Measurements from ENCODE around the gene LUZP2. TPM values are rescaled to one million over a fixed set of nuclear protein-coding genes. Genes with fewer than 3 reads are reported as not detected.

LUZP2 gene
- polyA plus RNA-seq, 1 donor (not counting 4 experiments of a cell fraction or from before 2014, with no cell fraction given), result 0.08 TPM

GRCh38 chr11:24925091-24925490 is 428.2 kb downstream of the LUZP2 start:
- no peak overlapping the region for H2AFZ ChIP-seq (ENCODE audit: control insufficient read depth, low read length)
- no peaks in the 10 kb centered on the region for H4K20me1 ChIP-seq (ENCODE audit: control insufficient read depth, extremely low read depth, insufficient read depth, low read length)
- no peak overlapping the region for H3K4me2 ChIP-seq (ENCODE audit: control insufficient read depth, extremely low read depth, insufficient read depth, low read depth, low read length)
- FAIRE-seq (no peak), DNase-seq (ENCODE audit: low read depth, low spot score) (no peak)
- H3K9ac ChIP-seq (ENCODE audit: control insufficient read depth, extremely low read depth, insufficient read depth, low read length), result no peak overlapping the region
- H3K4me3 ChIP-seq (ENCODE audit: control insufficient read depth in 2 of 3, extremely low read depth in 1 of 3, insufficient read depth in 2 of 3, low read depth in 1 of 3, low read length in 3 of 3), result no peak overlapping the region
- H3K9me3 ChIP-seq (ENCODE audit: control insufficient read depth, low read depth, low read length), result no peaks in the 10 kb centered on the region
- H3K79me2 ChIP-seq (ENCODE audit: control insufficient read depth, insufficient read depth, low read length), result no peaks in the 10 kb centered on the region
- H3K27me3 ChIP-seq (ENCODE audit: control insufficient read depth, extremely low read depth, insufficient read depth, low read length), result no peaks in the 10 kb centered on the region
- no peaks in the 10 kb centered on the region for H3K36me3 ChIP-seq (ENCODE audit: control insufficient read depth in 2 of 2, extremely low read depth in 1 of 2, insufficient read depth in 2 of 2, low read length in 2 of 2)
- dilution Hi-C loops (cut with MboI; ENCODE audit: extremely low pct_ligation_motif_present, low sequenced_read_pairs), result no loop called here
- H3K27ac ChIP-seq (ENCODE audit: control insufficient read depth, insufficient read depth, low read length), result no peak overlapping the region
- no peak for TF ChIP-seq EZH2 (IDR thresholded peaks at IDR 0.05; ENCODE audit: low read length)
- no peak for TF ChIP-seq CTCF (optimal IDR thresholded peaks at IDR 0.05 in 1 of 3, IDR thresholded peaks at IDR 0.05 in 1 of 3, conservative IDR thresholded peaks at IDR 0.05 in 1 of 3; ENCODE audit: extremely low read depth in 1 of 3, insufficient read depth in 2 of 3, low read length in 3 of 3)
- H3K4me1 ChIP-seq (ENCODE audit: control insufficient read depth, extremely low read depth, insufficient read depth, low read length), result no peaks in the 10 kb centered on the region
- no peaks in the 10 kb centered on the region for H3K9me1 ChIP-seq (ENCODE audit: control insufficient read depth, extremely low read depth, insufficient read depth, low read length)

GRCh38 chr11:24932110-24933000 is 435.5 kb downstream of the LUZP2 start:
- FAIRE-seq, result no peak
- no peaks in the 10 kb centered on the region for H3K9me1 ChIP-seq (ENCODE audit: control insufficient read depth, extremely low read depth, insufficient read depth, low read length)
- DNase-seq (ENCODE audit: low read depth, low spot score), result no peak
- H2AFZ ChIP-seq (ENCODE audit: control insufficient read depth, low read length), result no peak overlapping the region
- no peak overlapping the region for H3K9ac ChIP-seq (ENCODE audit: control insufficient read depth, extremely low read depth, insufficient read depth, low read length)
- dilution Hi-C loops (cut with MboI; ENCODE audit: extremely low pct_ligation_motif_present, low sequenced_read_pairs), result no loop called here
- H3K79me2 ChIP-seq (ENCODE audit: control insufficient read depth, insufficient read depth, low read length), result no peaks in the 10 kb centered on the region
- H3K36me3 ChIP-seq (ENCODE audit: control insufficient read depth in 2 of 2, extremely low read depth in 1 of 2, insufficient read depth in 2 of 2, low read length in 2 of 2), result no peaks in the 10 kb centered on the region
- H3K27me3 ChIP-seq (ENCODE audit: control insufficient read depth, extremely low read depth, insufficient read depth, low read length), result no peaks in the 10 kb centered on the region
- no peaks in the 10 kb centered on the region for H3K4me1 ChIP-seq (ENCODE audit: control insufficient read depth, extremely low read depth, insufficient read depth, low read length)
- no peaks in the 10 kb centered on the region for H4K20me1 ChIP-seq (ENCODE audit: control insufficient read depth, extremely low read depth, insufficient read depth, low read length)
- H3K4me3 ChIP-seq (ENCODE audit: control insufficient read depth in 2 of 3, extremely low read depth in 1 of 3, insufficient read depth in 2 of 3, low read depth in 1 of 3, low read length in 3 of 3), result no peak overlapping the region
- H3K4me2 ChIP-seq (ENCODE audit: control insufficient read depth, extremely low read depth, insufficient read depth, low read depth, low read length), result peak overlapping the region; percentile 1
- H3K27ac ChIP-seq (ENCODE audit: control insufficient read depth, insufficient read depth, low read length), result no peak overlapping the region
- TF ChIP-seq EZH2 (IDR thresholded peaks at IDR 0.05; ENCODE audit: low read length) (no peak), CTCF (optimal IDR thresholded peaks at IDR 0.05 in 1 of 3, IDR thresholded peaks at IDR 0.05 in 1 of 3, conservative IDR thresholded peaks at IDR 0.05 in 1 of 3; ENCODE audit: extremely low read depth in 1 of 3, insufficient read depth in 2 of 3, low read length in 3 of 3) (no peak)
- H3K9me3 ChIP-seq (ENCODE audit: control insufficient read depth, low read depth, low read length), result no peaks in the 10 kb centered on the region
